GM21381 (cell line): ENCODE data around the gene IL17A.
A peak's percentile ranks its signal among the peaks of the same experiment; 100 is the strongest.

Experiments used
- ATAC-seq: cut with Tn5 transposase; IDR thresholded peaks from one replicate; pipeline ENCODE4 v1.9.1; 2021; ENCODE audit warnings: mild to moderate bottlenecking, moderate library complexity; ENCODE audit not compliant: unreplicated experiment

The IL17A gene

GRCh38 chr6:52186075-52186474 is at the start of gene IL17A:
Gene IL17A (plus strand): TSS chr6:52186375. CDS start chr6:52186432, 57 bp downstream.
- no peak for ATAC-seq

GRCh38 chr6:52136934-52137467 is 49.2 kb upstream of the IL17A start:
- ATAC-seq: no peak

GRCh38 chr6:52138284-52138683 is 47.9 kb upstream of the IL17A start:
- no peak for ATAC-seq

- ATAC-seq: no peak
These were observed 46.0 kb upstream of the IL17A start for GRCh38 chr6:52139985-52140680.

- ATAC-seq: no peak
These were observed 44.6 kb upstream of the IL17A start for GRCh38 chr6:52141596-52141995.

- ATAC-seq: no peak
These were observed 43.6 kb upstream of the IL17A start for GRCh38 chr6:52142556-52142955.

- no peak for ATAC-seq
These were observed 42.6 kb upstream of the IL17A start for GRCh38 chr6:52143551-52143950.

GRCh38 chr6:52144196-52145076 is 41.7 kb upstream of the IL17A start:
- no peak for ATAC-seq

- no peak for ATAC-seq
These were observed 39.2 kb upstream of the IL17A start for GRCh38 chr6:52146851-52147445.

GRCh38 chr6:52149076-52149475 is 37.1 kb upstream of the IL17A start:
- no peak for ATAC-seq

GRCh38 chr6:52149949-52150348 is 36.2 kb upstream of the IL17A start:
- ATAC-seq: no peak

- no peak for ATAC-seq
These were observed 34.1 kb upstream of the IL17A start for GRCh38 chr6:52152070-52152423.

GRCh38 chr6:52152711-52153160 is 33.4 kb upstream of the IL17A start:
- ATAC-seq: no peak

- ATAC-seq: no peak
These were observed 31.8 kb upstream of the IL17A start for GRCh38 chr6:52154381-52154780.

GRCh38 chr6:52155791-52156576 is 30.2 kb upstream of the IL17A start:
- ATAC-seq: peak; percentile 97

- peak; percentile 36 for ATAC-seq
These were observed 28.8 kb upstream of the IL17A start for GRCh38 chr6:52157301-52157941.

GRCh38 chr6:52160472-52161104 is 25.6 kb upstream of the IL17A start:
- ATAC-seq: no peak

GRCh38 chr6:52161689-52162438 is 24.3 kb upstream of the IL17A start:
- no peak for ATAC-seq
